ENCODE measurements around the gene LMO7.
A peak's percentile ranks its signal among the peaks of the same experiment; 100 is the strongest.
"Not testable (repeated sequence)": the region's sequence is repeated elsewhere in the genome, so short reads cannot be mapped to it uniquely, and the experiment has no call there.

The LMO7 gene

DNA sequence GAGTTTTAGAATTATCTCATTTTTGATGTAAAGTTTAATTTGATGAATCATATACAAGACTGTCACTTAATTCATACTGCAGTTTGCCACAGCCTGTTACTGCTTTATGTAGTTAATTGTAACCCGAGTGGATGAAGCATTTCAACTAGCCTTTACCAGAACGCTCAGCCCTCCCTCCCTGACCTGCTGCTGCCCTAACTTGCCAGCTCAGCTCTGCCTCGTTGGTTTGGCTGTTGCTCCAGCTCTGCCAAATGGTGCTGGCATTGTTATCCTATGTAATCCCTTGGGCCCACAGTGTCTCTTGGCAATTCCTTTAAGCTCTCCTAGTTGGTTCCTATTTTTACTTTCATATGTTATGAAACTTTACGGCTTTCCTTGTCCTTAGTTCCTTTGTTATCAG is 113.3 kb downstream of the LMO7 start:
- DNase-seq = no peak

DNA sequence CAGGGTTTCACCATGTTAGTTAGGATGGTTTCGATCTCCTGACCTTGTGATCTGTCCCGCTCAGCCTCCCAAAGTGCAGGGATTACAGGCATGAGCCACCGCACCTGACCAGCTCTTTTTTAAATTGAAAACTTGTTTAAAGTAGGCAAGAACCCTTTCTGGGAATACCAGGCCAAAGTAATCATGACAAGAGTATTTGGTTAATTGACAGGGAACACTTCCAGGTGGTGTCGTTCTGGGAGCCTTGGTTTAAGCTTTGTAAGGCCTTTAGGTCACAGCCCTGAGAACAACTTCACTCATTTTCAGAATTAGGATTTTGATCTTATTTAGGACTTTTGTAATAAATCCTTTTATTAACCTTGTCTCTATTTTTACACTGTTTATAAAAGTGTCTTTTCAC is 115.2 kb downstream of the LMO7 start:
- no peak for DNase-seq

- DNase-seq = no peak
Observed at GRCh38 chr13:75752826-75753225, 116.7 kb downstream of the LMO7 start.

- no peak for DNase-seq
Observed at GRCh38 chr13:75754936-75755335, 118.8 kb downstream of the LMO7 start.

DNA sequence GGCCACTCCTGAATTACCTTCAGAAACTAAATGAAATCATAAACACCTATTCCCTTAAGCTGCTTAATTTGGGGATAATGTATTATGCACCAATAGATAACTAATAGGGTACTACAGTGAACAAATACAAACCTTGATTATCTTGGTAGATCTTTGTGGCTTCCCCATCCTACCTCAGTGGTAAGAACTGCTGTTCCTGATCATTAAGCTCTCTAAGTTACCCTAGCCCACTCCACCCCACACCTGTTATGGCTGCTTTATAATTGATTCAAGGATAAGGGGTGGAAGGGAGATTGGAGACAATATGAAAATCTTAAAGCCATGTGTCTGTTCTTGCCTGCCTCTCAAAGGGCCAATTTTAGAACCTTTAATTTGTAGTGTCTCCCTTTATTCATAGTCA is 121.2 kb downstream of the LMO7 start:
- no peak for DNase-seq

DNA sequence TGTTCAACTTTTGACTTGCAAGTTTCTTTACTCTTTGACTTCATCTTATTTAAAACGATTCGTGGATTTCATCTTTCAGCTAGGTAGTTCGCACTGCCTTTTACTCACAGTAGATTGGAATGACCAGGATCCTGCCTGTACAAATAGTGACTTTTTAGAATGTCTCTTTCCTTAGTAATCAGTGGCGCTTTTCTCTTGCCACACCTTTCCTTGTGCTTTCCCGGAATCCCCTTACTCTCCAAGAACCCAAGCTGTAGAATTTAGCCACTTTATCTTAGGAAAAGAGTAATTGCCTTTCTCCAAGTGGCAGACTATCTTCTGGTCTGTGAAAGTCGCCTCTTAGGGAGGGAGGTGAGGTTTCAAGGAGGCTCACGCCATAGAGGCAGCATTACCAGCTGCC is 123.4 kb downstream of the LMO7 start:
- DNase-seq = no peak

- peak; percentile 78 for DNase-seq
Observed at GRCh38 chr13:75760131-75761021, 124.2 kb downstream of the LMO7 start.

GRCh38 chr13:75761369-75761768 is 125.2 kb downstream of the LMO7 start:
- no peak for DNase-seq

DNA sequence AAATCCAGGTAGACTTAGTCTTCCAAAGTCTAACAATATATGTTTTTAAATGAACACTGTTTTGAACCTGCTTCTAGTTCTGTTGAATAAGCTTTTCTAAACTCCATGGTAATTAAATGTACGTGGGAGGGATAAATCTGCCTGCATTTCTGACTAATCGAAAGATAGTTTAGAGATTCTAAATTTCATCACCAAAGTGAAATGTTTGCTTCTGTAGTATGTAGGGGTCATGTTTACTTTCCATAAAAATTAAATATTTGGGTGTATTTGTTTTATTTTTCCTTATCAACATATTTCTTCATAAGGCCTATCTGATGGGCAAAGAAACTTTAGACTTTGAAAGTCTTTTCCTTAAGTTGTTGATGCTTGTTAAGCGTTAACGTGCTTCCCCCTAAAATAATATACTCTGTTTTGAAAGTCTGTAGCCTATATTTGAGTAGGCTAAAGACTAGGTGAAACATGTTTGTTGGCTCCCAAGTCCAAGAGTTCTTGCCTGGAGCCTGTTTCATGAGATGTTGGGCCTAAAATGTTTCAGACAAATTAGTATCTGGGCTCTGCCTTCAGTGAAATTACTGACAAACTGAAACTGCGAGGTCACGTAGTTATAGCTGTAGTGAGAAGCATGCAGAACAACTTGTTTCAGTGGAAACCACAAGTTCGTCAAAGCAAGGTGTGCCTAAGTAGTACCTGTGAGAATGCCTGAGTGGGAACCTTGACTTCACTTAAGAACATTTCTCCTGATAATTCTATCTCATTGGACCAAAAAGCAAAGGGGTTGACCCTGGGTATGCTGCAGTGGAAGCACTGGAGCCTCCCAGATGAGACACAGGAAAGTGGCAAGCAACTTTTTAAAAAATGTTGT is 126.2 kb downstream of the LMO7 start:
- DNase-seq = no peak

GRCh38 chr13:75762955-75763354 is 126.8 kb downstream of the LMO7 start:
- no peak for DNase-seq

GRCh38 chr13:75763512-75763911 is 127.4 kb downstream of the LMO7 start:
- DNase-seq = no peak

GRCh38 chr13:75764251-75764925 is 128.3 kb downstream of the LMO7 start:
- no peak for DNase-seq

GRCh38 chr13:75764926-75765310 is 128.8 kb downstream of the LMO7 start:
- no peak for DNase-seq

GRCh38 chr13:75766636-75767035 is 130.5 kb downstream of the LMO7 start:
- DNase-seq = no peak

DNA sequence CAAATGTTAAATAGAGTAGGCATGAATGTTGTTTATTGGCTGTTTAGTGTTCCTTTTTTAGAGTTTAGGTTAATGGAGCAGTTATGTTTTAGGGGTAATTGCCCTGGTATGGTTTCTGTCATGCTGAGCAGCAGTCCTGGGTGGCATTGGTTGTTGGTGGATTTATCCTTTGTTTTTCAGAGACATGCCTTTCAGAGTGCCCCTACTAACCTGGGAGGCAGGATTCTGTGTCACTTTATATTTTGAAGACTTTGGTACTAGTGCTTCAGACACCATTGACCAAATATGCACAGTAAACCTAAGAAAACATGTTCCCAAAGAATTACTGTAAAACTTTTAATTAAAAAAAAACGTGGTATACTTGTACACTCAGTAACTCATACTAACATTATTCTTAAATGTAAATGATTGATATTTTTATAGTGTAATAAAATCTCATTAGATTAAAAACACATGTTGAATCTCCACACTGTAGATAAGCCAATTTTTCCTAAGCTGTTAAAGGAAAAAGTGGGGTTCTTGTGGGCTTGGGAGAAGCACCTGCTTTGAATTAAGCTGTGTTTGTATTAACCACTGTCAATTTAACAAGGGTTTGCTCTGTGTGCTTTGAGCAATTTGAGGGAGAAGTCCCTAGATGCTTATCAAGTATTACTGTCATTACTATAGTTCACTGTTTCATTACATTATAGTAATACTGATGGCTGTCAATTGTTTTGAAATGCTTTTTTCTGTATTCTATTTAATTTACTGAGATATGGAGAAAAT is 133.2 kb downstream of the LMO7 start:
- DNase-seq = no peak

- DNase-seq = no peak
Observed at GRCh38 chr13:75770164-75770563, 134.0 kb downstream of the LMO7 start.

- no peak for DNase-seq
Observed at GRCh38 chr13:75770592-75771011, 134.5 kb downstream of the LMO7 start.

DNA sequence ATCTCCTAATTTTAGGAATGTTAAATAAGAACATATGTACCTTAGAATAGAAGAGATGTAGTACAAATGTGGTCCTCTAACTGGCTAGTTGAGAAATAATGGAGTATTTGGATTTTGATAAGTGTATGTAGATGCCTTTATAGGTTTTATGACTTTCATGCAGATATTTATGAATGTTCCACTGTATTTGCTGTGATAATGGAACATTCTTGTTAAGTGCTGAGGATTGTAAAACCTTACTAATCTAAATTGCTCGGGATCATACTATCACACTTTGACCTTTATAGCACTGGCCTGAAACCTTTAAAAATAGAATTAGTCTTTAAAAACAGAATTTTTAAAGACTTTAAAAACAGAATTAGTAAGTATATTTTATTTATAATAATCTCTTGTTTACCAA is 135.1 kb downstream of the LMO7 start:
- DNase-seq = no peak

DNA sequence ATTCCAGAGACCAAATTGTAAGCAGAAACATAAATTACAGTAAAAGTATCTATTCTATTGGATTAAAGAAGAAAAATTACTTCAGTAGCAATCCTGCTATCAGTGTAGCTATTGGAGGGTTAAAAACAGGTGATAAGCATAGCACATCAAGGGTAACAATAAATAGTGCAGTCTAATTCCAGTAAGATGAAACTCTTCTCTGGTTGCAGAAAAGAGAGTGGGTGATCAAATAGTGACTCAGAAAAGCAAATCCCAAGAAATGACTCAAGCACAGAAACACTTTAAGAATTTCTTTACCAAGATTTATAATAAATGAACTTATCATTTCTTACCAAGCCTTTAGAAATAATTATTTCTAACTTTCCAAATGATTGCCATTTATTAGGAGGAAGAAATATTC is 135.7 kb downstream of the LMO7 start:
- no peak for DNase-seq

DNA sequence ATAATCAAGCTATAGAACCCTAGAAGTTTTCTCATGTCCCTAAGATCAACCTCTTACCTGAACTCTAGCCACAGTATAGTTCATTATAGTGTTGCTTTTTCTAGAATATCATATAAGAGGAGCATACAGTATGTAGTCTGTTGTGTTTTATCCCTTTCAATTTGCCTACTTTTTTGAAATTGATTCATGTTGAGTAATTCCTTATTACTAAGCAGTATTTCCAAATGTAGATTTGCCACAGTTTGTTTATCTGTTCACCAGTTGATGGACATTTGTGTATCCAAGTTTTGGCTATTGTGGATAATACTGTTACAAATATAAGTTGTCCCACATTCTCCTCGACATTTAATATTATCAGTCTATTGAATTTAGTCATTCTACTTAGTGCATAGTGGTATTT is 138.0 kb downstream of the LMO7 start:
- no peak for DNase-seq

- no peak for DNase-seq
Observed at GRCh38 chr13:75776550-75776949, 140.4 kb downstream of the LMO7 start.

DNA sequence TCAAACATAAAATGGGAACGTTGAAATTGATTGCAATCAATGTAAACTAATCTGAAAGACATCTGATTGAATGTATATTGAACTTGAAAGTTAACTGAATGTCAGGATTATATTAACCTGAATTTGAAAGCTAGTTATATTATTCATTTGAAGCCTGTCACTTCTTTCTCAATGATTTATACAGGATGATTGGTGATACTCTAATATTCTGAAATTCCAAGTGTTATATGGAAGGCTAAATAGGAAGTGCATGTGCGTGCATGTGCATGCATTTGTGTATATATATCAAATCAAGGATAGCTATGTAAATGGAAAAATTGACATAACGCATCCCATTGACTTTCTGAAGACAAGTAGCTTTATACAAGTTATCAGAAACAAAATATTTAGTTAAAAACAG is 143.3 kb downstream of the LMO7 start:
- DNase-seq = no peak

GRCh38 chr13:75780103-75780502 is 144.0 kb downstream of the LMO7 start:
- DNase-seq = not testable (repeated sequence)

Data from SHP77 (cell line).